ENCODE data around the gene THOC2. TPM values are rescaled to one million over a fixed set of nuclear protein-coding genes. Genes with fewer than 3 reads are reported as not detected.
"Not testable (repeated sequence)": the region's sequence is repeated elsewhere in the genome, so short reads cannot be mapped to it uniquely, and the experiment has no call there.

The THOC2 gene
- total RNA-seq, 3 donors from 2014 or later (not counting 1 experiment from before 2014, with no cell fraction given), result 86.9 to 114 (median 90.3) TPM

- no peaks in the 10 kb centered on the region for H3K36me3 Mint-ChIP-seq
- H3K4me1 ChIP-seq (ENCODE audit: control insufficient read depth, insufficient read depth, low read length), result no peaks in the 10 kb centered on the region
- H3K9me3 Mint-ChIP-seq, result no peaks in the 10 kb centered on the region
- no peaks in the 10 kb centered on the region for H3K27me3 ChIP-seq (ENCODE audit: control insufficient read depth, insufficient read depth, low read length)
- no peak for DNase-seq
- H3K27ac Mint-ChIP-seq, result no peak overlapping the region
- H3K27ac ChIP-seq (ENCODE audit: low read length), result no peak overlapping the region
- no peaks in the 10 kb centered on the region for H3K9me3 ChIP-seq (ENCODE audit: control insufficient read depth, insufficient read depth, low read length)
- H3K36me3 ChIP-seq (ENCODE audit: control insufficient read depth, insufficient read depth, low read length), result peaks cover 6% of the 10 kb centered on the region
- intact Hi-C loops (cut with micrococcal nuclease), result no loop called here
- 97% methylated on average over 2 of the region's 2 CpGs for WGBS (ENCODE audit: insufficient coverage)
- TF ChIP-seq, protein P1, sequence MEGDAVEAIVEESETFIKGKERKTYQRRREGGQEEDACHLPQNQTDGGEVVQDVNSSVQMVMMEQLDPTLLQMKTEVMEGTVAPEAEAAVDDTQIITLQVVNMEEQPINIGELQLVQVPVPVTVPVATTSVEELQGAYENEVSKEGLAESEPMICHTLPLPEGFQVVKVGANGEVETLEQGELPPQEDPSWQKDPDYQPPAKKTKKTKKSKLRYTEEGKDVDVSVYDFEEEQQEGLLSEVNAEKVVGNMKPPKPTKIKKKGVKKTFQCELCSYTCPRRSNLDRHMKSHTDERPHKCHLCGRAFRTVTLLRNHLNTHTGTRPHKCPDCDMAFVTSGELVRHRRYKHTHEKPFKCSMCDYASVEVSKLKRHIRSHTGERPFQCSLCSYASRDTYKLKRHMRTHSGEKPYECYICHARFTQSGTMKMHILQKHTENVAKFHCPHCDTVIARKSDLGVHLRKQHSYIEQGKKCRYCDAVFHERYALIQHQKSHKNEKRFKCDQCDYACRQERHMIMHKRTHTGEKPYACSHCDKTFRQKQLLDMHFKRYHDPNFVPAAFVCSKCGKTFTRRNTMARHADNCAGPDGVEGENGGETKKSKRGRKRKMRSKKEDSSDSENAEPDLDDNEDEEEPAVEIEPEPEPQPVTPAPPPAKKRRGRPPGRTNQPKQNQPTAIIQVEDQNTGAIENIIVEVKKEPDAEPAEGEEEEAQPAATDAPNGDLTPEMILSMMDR (IDR thresholded peaks at IDR 0.05), result no peak
- no peak overlapping the region for H3K4me3 ChIP-seq (ENCODE audit: low read length)
- no peaks in the 10 kb centered on the region for H3K27me3 Mint-ChIP-seq (ENCODE audit: low read depth in 2 of 2)
- no peak overlapping the region for H3K4me3 Mint-ChIP-seq
- peaks cover 0 to 11% of the 10 kb centered on the region in 2 donors for H3K4me1 Mint-ChIP-seq
- ATAC-seq, result no peak
Observed at GRCh38 chrX:123675154-123675553, 57.7 kb downstream of the THOC2 start.

DNA sequence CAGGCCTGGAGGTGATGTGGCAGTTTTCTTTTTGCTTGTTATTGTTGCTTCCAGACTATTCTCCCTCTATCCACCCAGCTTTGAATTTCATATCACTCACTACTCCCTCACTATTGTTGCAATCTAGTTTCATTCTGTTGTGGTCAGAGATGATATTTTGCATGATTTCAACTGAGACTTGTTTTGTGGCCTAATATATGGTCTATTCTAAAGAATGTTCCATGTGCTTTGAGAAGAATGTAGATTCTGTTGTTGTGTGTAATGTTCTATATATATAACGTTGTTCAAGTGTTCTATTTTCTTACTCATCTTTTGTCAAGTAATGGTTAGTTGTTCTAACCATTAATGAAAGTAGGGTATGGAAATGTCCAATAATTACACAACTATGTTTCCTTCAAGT is 59.0 kb downstream of the THOC2 start:
- no CpG with 5 or more reads among the region's 1 CpG for WGBS (ENCODE audit: insufficient coverage)
- no peak overlapping the region for H3K4me3 ChIP-seq (ENCODE audit: low read length)
- no peaks in the 10 kb centered on the region for H3K9me3 ChIP-seq (ENCODE audit: control insufficient read depth, insufficient read depth, low read length)
- H3K4me1 ChIP-seq (ENCODE audit: control insufficient read depth, insufficient read depth, low read length), result no peaks in the 10 kb centered on the region
- H3K9me3 Mint-ChIP-seq, result no peaks in the 10 kb centered on the region
- no peaks in the 10 kb centered on the region for H3K27me3 ChIP-seq (ENCODE audit: control insufficient read depth, insufficient read depth, low read length)
- intact Hi-C loops (cut with micrococcal nuclease), result no loop called here
- ATAC-seq (no peak), DNase-seq (no peak)
- TF ChIP-seq, protein P1 (IDR thresholded peaks at IDR 0.05), result no peak
- no peaks in the 10 kb centered on the region for H3K27me3 Mint-ChIP-seq (ENCODE audit: low read depth in 2 of 2)
- no peak overlapping the region for H3K4me3 Mint-ChIP-seq
- no peaks in the 10 kb centered on the region for H3K36me3 Mint-ChIP-seq
- H3K36me3 ChIP-seq (ENCODE audit: control insufficient read depth, insufficient read depth, low read length), result peaks cover 6% of the 10 kb centered on the region
- peak overlapping the region in 1 of 2 donors; percentile 29 for H3K27ac Mint-ChIP-seq
- H3K4me1 Mint-ChIP-seq, result peaks cover 0 to 14% of the 10 kb centered on the region in 2 donors
- no peak overlapping the region for H3K27ac ChIP-seq (ENCODE audit: low read length)

DNA sequence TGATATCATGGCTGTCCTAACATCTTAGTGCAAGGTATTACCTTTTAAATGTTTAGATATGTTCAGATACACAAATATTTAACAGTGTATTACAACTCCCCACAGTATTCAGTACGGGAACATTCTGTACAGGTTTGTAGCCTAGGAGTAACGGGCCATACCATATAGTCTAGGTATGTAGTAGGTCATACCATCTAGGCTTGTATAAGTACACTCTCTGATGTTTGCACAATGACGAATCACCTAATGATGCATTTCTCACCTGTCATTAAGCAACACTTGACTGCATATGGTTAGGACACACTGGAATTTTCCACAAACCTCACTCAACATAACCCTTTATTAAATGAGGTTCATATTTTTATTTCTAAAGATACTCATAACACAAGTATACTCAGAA is 67.7 kb downstream of the THOC2 start:
- intact Hi-C loops (cut with micrococcal nuclease), result no loop called here
- TF ChIP-seq, protein P1 (IDR thresholded peaks at IDR 0.05), result no peak
- no peak for DNase-seq
- Histone ChIP-seq H3K4me3 (ENCODE audit: low read length) (no peak overlapping the region), H3K27ac (ENCODE audit: low read length) (no peak overlapping the region), H3K27me3 (ENCODE audit: control insufficient read depth, insufficient read depth, low read length) (no peaks in the 10 kb centered on the region), H3K36me3 (ENCODE audit: control insufficient read depth, insufficient read depth, low read length) (peaks cover 16% of the 10 kb centered on the region), H3K9me3 (ENCODE audit: control insufficient read depth, insufficient read depth, low read length) (no peaks in the 10 kb centered on the region), H3K4me1 (ENCODE audit: control insufficient read depth, insufficient read depth, low read length) (no peaks in the 10 kb centered on the region)
- no peak overlapping the region for H3K4me3 Mint-ChIP-seq
- no peaks in the 10 kb centered on the region for H3K9me3 Mint-ChIP-seq
- peaks cover 0 to 3% of the 10 kb centered on the region in 2 donors for H3K4me1 Mint-ChIP-seq
- no peaks in the 10 kb centered on the region for H3K36me3 Mint-ChIP-seq
- no peaks in the 10 kb centered on the region for H3K27me3 Mint-ChIP-seq (ENCODE audit: low read depth in 2 of 2)
- no peak for ATAC-seq
- H3K27ac Mint-ChIP-seq, result no peak overlapping the region
- WGBS (ENCODE audit: insufficient coverage), result 86% methylated on average over 1 of the region's 3 CpGs

- ATAC-seq; H3K4me1 ChIP-seq (ENCODE audit: control insufficient read depth, insufficient read depth, low read length); H3K27me3 Mint-ChIP-seq (ENCODE audit: low read depth in 2 of 2); DNase-seq; intact Hi-C loops (cut with micrococcal nuclease); H3K4me3 Mint-ChIP-seq; H3K27ac Mint-ChIP-seq; H3K27me3 ChIP-seq (ENCODE audit: control insufficient read depth, insufficient read depth, low read length); H3K4me3 ChIP-seq (ENCODE audit: low read length); H3K27ac ChIP-seq (ENCODE audit: low read length); H3K9me3 ChIP-seq (ENCODE audit: control insufficient read depth, insufficient read depth, low read length); H3K9me3 Mint-ChIP-seq; H3K36me3 Mint-ChIP-seq; H3K4me1 Mint-ChIP-seq: not testable (repeated sequence)
- H3K36me3 ChIP-seq (ENCODE audit: control insufficient read depth, insufficient read depth, low read length), result peaks cover 16% of the 10 kb centered on the region
- WGBS (ENCODE audit: insufficient coverage), result no CpG with 5 or more reads among the region's 6 CpGs
Observed at GRCh38 chrX:123664467-123665167, 68.2 kb downstream of the THOC2 start.

DNA sequence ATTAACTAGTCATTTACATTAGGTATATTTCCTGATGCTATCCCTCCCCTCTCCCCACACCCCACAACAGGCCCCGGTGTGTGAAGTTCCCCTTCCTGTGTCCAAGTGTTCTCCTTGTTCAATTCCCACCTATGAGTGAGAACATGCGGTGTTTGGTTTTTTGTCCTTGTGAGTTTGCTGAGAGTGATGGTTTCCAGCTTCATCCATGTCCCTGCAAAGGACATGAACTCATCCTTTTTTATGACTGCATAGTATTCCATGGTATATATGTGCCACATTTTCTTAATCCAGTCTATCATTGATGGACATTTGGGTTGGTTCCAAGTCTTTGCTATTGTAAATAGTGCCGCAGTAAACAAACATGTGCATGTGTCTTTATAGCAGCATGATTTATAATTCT is 69.1 kb downstream of the THOC2 start:
- H3K27me3 Mint-ChIP-seq (ENCODE audit: low read depth in 2 of 2); H3K4me1 ChIP-seq (ENCODE audit: control insufficient read depth, insufficient read depth, low read length); H3K4me3 Mint-ChIP-seq; H3K27me3 ChIP-seq (ENCODE audit: control insufficient read depth, insufficient read depth, low read length); H3K4me3 ChIP-seq (ENCODE audit: low read length); H3K4me1 Mint-ChIP-seq; H3K36me3 Mint-ChIP-seq; intact Hi-C loops (cut with micrococcal nuclease); ATAC-seq; H3K9me3 Mint-ChIP-seq; H3K9me3 ChIP-seq (ENCODE audit: control insufficient read depth, insufficient read depth, low read length); H3K27ac Mint-ChIP-seq; DNase-seq; H3K27ac ChIP-seq (ENCODE audit: low read length): not testable (repeated sequence)
- H3K36me3 ChIP-seq (ENCODE audit: control insufficient read depth, insufficient read depth, low read length), result peaks cover 16% of the 10 kb centered on the region
- WGBS (ENCODE audit: insufficient coverage), result no CpG with 5 or more reads among the region's 3 CpGs

DNA sequence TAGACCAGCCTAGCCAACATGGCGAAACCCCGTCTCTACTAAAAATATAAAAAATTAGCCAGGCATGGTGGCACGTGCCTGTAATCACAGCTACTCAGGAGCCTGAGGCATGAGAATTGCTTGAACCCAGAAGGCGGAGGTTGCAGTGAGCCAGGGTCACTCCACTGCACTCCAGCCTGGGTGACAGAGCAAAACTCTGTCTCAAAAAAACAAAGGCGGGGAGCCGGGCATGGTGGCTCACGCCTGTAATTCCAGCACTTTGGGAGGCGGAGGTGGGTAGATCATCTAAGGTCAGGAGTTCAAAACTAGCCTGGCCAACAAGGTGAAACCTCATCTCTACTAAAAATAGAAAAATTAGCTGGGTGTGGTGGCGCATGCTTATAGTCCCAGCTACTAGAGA is 76.3 kb downstream of the THOC2 start:
- ATAC-seq; H3K27me3 Mint-ChIP-seq (ENCODE audit: low read depth in 2 of 2); H3K27me3 ChIP-seq (ENCODE audit: control insufficient read depth, insufficient read depth, low read length); intact Hi-C loops (cut with micrococcal nuclease); H3K4me3 Mint-ChIP-seq; H3K9me3 ChIP-seq (ENCODE audit: control insufficient read depth, insufficient read depth, low read length); H3K36me3 ChIP-seq (ENCODE audit: control insufficient read depth, insufficient read depth, low read length); H3K4me1 ChIP-seq (ENCODE audit: control insufficient read depth, insufficient read depth, low read length); H3K27ac Mint-ChIP-seq; H3K36me3 Mint-ChIP-seq; H3K4me3 ChIP-seq (ENCODE audit: low read length); DNase-seq; H3K27ac ChIP-seq (ENCODE audit: low read length); H3K9me3 Mint-ChIP-seq: not testable (repeated sequence)
- H3K4me1 Mint-ChIP-seq, result peaks cover 11 to 13% of the 10 kb centered on the region in 2 donors
- WGBS (ENCODE audit: insufficient coverage), result 83% methylated on average over 8 of the region's 9 CpGs
